PFSK-1 (cell line): ENCODE measurements around the gene CNPPD1.

ENCODE experiments used
- FOXP2 ChIP-seq: optimal IDR thresholded peaks from 2 replicates; pipeline ENCODE3; 2011; ENCODE audit warnings: borderline replicate concordance, control low read depth, inconsistent platforms; ENCODE audit not compliant: insufficient read depth; ENCODE audit errors: extremely low read length, extremely low read depth
- POLR2AphosphoS5 ChIP-seq: IDR thresholded peaks from 2 replicates; pipeline ENCODE4 v1.6.1; 2012; ENCODE audit warnings: low read depth, mild to moderate bottlenecking, control low read depth, low read length, moderate library complexity
- REST ChIP-seq, 2 experiments: IDR thresholded peaks; 2 replicates each; pipeline versions ENCODE4 v1.6.1 to v1.8.0; 2011 to 2012; ENCODE audit warnings: low read depth in 2 of 2, low read length in 2 of 2, control low read depth in 1 of 2, inconsistent platforms in 1 of 2, mild to moderate bottlenecking in 1 of 2, moderate library complexity in 1 of 2; ENCODE audit not compliant: insufficient read depth in 1 of 2
- SIN3A ChIP-seq: IDR thresholded peaks from 2 replicates; pipeline ENCODE4 v1.6.1; 2012; ENCODE audit warnings: mild to moderate bottlenecking, low read length, moderate library complexity, borderline replicate concordance; ENCODE audit not compliant: insufficient read depth
- TAF1 ChIP-seq: IDR thresholded peaks from 2 replicates; pipeline ENCODE4 v1.6.1; 2012; ENCODE audit warnings: low read length, control low read depth, borderline replicate concordance; ENCODE audit not compliant: insufficient read depth

CNPPD1 gene

GRCh38 chr2:219124381-219125110, 52.2 kb downstream of the CNPPD1 start:
- TF ChIP-seq SIN3A (no peak), TAF1 (no peak), REST (IDR thresholded peaks at IDR 0.05; ENCODE audit: insufficient read depth in 1 of 2, low read depth in 2 of 2, low read length in 2 of 2) (no peak), POLR2AphosphoS5 (no peak), FOXP2 (no peak)

GRCh38 chr2:219123356-219124135, 53.2 kb downstream of the CNPPD1 start:
- TF ChIP-seq SIN3A: no peak
- no peak for TF ChIP-seq POLR2AphosphoS5
- no peak for TF ChIP-seq TAF1
- no peak for TF ChIP-seq REST (IDR thresholded peaks at IDR 0.05; ENCODE audit: insufficient read depth in 1 of 2, low read depth in 2 of 2, low read length in 2 of 2)
- no peak for TF ChIP-seq FOXP2

GRCh38 chr2:219122202-219122980, 54.3 kb downstream of the CNPPD1 start:
- TF ChIP-seq TAF1 (no peak), POLR2AphosphoS5 (no peak), REST (IDR thresholded peaks at IDR 0.05; ENCODE audit: insufficient read depth in 1 of 2, low read depth in 2 of 2, low read length in 2 of 2) (no peak), SIN3A (no peak), FOXP2 (no peak)
